ENCODE results near the gene FAM219A. TPM values are rescaled to one million over a fixed set of nuclear protein-coding genes. Genes with fewer than 3 reads are reported as not detected.

The FAM219A gene
- total RNA-seq, 2 donors from 2014 or later: 19.2 to 20.2 TPM

DNA sequence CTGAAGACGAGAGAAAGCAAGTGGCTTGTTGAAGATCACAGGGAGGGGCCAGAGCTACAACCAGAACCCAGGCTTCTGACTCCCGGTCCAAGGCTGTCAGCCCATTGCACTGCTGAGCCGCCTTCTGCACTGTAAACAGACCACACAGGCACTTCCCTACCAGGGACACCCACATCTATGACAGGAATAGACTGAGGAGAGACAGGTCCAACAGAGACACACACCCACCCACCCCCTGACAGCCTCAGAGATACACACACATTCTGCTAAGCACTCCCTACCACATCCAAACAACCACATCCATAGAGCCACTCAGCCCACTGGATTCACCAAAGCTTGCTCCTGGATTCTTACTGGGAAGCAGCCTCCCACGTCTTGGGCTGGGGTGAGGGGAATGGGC is 58.6 kb downstream of the FAM219A start:
- TF ChIP-seq, protein P1, sequence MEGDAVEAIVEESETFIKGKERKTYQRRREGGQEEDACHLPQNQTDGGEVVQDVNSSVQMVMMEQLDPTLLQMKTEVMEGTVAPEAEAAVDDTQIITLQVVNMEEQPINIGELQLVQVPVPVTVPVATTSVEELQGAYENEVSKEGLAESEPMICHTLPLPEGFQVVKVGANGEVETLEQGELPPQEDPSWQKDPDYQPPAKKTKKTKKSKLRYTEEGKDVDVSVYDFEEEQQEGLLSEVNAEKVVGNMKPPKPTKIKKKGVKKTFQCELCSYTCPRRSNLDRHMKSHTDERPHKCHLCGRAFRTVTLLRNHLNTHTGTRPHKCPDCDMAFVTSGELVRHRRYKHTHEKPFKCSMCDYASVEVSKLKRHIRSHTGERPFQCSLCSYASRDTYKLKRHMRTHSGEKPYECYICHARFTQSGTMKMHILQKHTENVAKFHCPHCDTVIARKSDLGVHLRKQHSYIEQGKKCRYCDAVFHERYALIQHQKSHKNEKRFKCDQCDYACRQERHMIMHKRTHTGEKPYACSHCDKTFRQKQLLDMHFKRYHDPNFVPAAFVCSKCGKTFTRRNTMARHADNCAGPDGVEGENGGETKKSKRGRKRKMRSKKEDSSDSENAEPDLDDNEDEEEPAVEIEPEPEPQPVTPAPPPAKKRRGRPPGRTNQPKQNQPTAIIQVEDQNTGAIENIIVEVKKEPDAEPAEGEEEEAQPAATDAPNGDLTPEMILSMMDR (IDR thresholded peaks at IDR 0.05): no peak
- peaks cover 33% of the 10 kb centered on the region for H3K36me3 ChIP-seq
- H3K4me3 ChIP-seq: no peak overlapping the region
- H3K27me3 ChIP-seq (replicated peaks; ENCODE audit: insufficient read depth): no peaks in the 10 kb centered on the region
- ATAC-seq (ENCODE audit: insufficient number of reproducible peaks, low FRiP score, low read depth): no peak
- no peaks in the 10 kb centered on the region for H3K4me1 ChIP-seq (ENCODE audit: control insufficient read depth in 1 of 2, low read depth in 2 of 2)
- H3K27ac ChIP-seq: no peak overlapping the region
- no peak for DNase-seq (ENCODE audit: low spot score)
- H3K9me3 ChIP-seq: no peaks in the 10 kb centered on the region

- Histone ChIP-seq H3K27me3 (replicated peaks; ENCODE audit: insufficient read depth) (no peaks in the 10 kb centered on the region), H3K4me1 (ENCODE audit: control insufficient read depth in 1 of 2, low read depth in 2 of 2) (no peaks in the 10 kb centered on the region), H3K36me3 (peaks cover 33% of the 10 kb centered on the region), H3K9me3 (no peaks in the 10 kb centered on the region), H3K4me3 (no peak overlapping the region), H3K27ac (no peak overlapping the region)
- ATAC-seq (ENCODE audit: insufficient number of reproducible peaks, low FRiP score, low read depth) (no peak), DNase-seq (ENCODE audit: low spot score) (no peak)
- TF ChIP-seq, protein P1 (IDR thresholded peaks at IDR 0.05): no peak
Observed at GRCh38 chr9:34398875-34399274, 59.5 kb downstream of the FAM219A start.

- peaks cover 17% of the 10 kb centered on the region for H3K36me3 ChIP-seq
- H3K4me1 ChIP-seq (ENCODE audit: control insufficient read depth in 1 of 2, low read depth in 2 of 2): no peaks in the 10 kb centered on the region
- no peaks in the 10 kb centered on the region for H3K9me3 ChIP-seq
- TF ChIP-seq, protein P1 (IDR thresholded peaks at IDR 0.05): no peak
- no peaks in the 10 kb centered on the region for H3K27me3 ChIP-seq (replicated peaks; ENCODE audit: insufficient read depth)
- H3K4me3 ChIP-seq: no peak overlapping the region
- no peak overlapping the region for H3K27ac ChIP-seq
- DNase-seq (ENCODE audit: low spot score) (no peak), ATAC-seq (ENCODE audit: insufficient number of reproducible peaks, low FRiP score, low read depth) (no peak)
Observed at GRCh38 chr9:34396276-34397214, 61.8 kb downstream of the FAM219A start.

- Histone ChIP-seq H3K27ac (no peak overlapping the region), H3K9me3 (no peaks in the 10 kb centered on the region), H3K4me3 (no peak overlapping the region), H3K36me3 (no peaks in the 10 kb centered on the region), H3K4me1 (ENCODE audit: control insufficient read depth in 1 of 2, low read depth in 2 of 2) (no peaks in the 10 kb centered on the region), H3K27me3 (replicated peaks; ENCODE audit: insufficient read depth) (no peaks in the 10 kb centered on the region)
- no peak for DNase-seq (ENCODE audit: low spot score)
- TF ChIP-seq, protein P1 (IDR thresholded peaks at IDR 0.05): no peak
- no peak for ATAC-seq (ENCODE audit: insufficient number of reproducible peaks, low FRiP score, low read depth)
Observed at GRCh38 chr9:34392511-34392910, 65.9 kb downstream of the FAM219A start.

- TF ChIP-seq, protein P1 (IDR thresholded peaks at IDR 0.05): no peak
- no peaks in the 10 kb centered on the region for H3K9me3 ChIP-seq
- DNase-seq (ENCODE audit: low spot score) (no peak), ATAC-seq (ENCODE audit: insufficient number of reproducible peaks, low FRiP score, low read depth) (no peak)
- no peak overlapping the region for H3K27ac ChIP-seq
- no peaks in the 10 kb centered on the region for H3K4me1 ChIP-seq (ENCODE audit: control insufficient read depth in 1 of 2, low read depth in 2 of 2)
- H3K4me3 ChIP-seq: no peak overlapping the region
- H3K27me3 ChIP-seq (replicated peaks; ENCODE audit: insufficient read depth): no peaks in the 10 kb centered on the region
- H3K36me3 ChIP-seq: no peaks in the 10 kb centered on the region
Observed at GRCh38 chr9:34387239-34387638, 71.1 kb downstream of the FAM219A start.
